Vagina (tissue), 2 donors: Measurements from ENCODE around the gene AGBL1. TPM values are rescaled to one million over a fixed set of nuclear protein-coding genes. Genes with fewer than 3 reads are reported as not detected.

ENCODE experiments used
- DNase-seq, 2 donors: peaks; one replicate each; pipeline ENCODE4 v3.0.0-alpha.2; 2017; ENCODE audit errors: extremely low spot score in 2 of 2
- H3K27ac ChIP-seq: fragments of 200-600 bp; sonication (generic); one replicate; pipeline ENCODE4 v1.5.1; 2019
- H3K27me3 ChIP-seq: fragments of 200-600 bp; sonication (generic); one replicate; pipeline ENCODE4 v1.5.1; 2019
- H3K36me3 ChIP-seq, 2 donors: fragments of 200-600 bp; sonication (generic); one replicate each; pipeline ENCODE4 v1.5.1; 2017 to 2019
- H3K4me1 ChIP-seq: fragments of 200-600 bp; sonication (generic); one replicate; pipeline ENCODE4 v1.5.1; 2019
- H3K4me3 ChIP-seq, 2 donors: fragments of 200-600 bp; sonication (generic); 1 replicate in 1 of 2; 2 replicates in 1 of 2; pipeline ENCODE4 v1.5.1; 2016 to 2019
- H3K9me3 ChIP-seq: fragments of 200-600 bp; sonication (generic); one replicate; pipeline ENCODE4 v1.5.1; 2019
- POLR2A ChIP-seq, 2 donors: fragments of 450-650 bp; IDR thresholded peaks; one replicate each; pipeline ENCODE4 v1.6.1; 2017; ENCODE audit warnings: antibody characterized with exemption in 2 of 2, mild to moderate bottlenecking in 2 of 2, moderate library complexity in 2 of 2
- POLR2AphosphoS5 ChIP-seq, 2 donors: sonication (generic); formaldehyde crosslinking; IDR thresholded peaks; one replicate each; pipeline ENCODE4 v1.9.0; 2017; ENCODE audit warnings: antibody characterized with exemption in 2 of 2, mild to moderate bottlenecking in 2 of 2, low read depth in 1 of 2; ENCODE audit not compliant: insufficient read depth in 1 of 2
- intact Hi-C: fragments of 100-400 bp; cut with DNase I; formaldehyde crosslinking; loops from one replicate; pipeline ENCODE4 v1.15.1; 2023
- total RNA-seq: library from RNA; depleted of rRNA; stranded (reverse); fragments of >200 nt; gene quantifications from one replicate; pipeline ENCODE4 v1.2.3, GENCODE V29; 2016
- TF ChIP-seq, protein P1 (sequence below), 3 experiments: fragments of 450-650 bp in 2 of 3; fragments of 200-600 bp in 1 of 3; sonication (generic) in 1 of 3; IDR thresholded peaks; one replicate each; pipeline ENCODE4 v1.5.1; 2017 to 2019; ENCODE audit warnings: antibody characterized with exemption in 3 of 3, mild to moderate bottlenecking in 2 of 3, moderate library complexity in 2 of 3

The AGBL1 gene
- total RNA-seq, 1 donor from 2014 or later: not detected

DNA sequence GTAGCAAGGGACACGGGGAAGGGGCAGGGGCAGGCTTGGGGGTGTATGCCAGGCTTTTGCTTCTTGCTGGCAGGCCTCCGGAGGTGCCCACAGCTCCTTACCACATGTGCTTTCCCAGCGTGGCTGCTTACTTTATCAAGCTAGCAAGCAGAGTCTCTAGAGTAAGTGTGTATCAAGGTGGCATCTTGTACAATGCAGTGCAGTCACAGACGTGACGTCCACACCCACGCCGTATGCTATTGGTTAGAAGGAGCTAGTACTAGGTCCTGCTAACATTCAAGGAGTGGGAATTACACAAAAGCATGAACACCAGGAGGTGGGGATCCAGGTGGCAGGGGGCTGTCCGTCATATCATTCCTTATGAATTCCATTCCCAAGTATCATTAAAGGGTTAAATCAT, 15.3 kb upstream of the AGBL1 start:
- Histone ChIP-seq H3K4me3 (no peak overlapping the region), H3K9me3 (no peaks in the 10 kb centered on the region), H3K4me1 (no peaks in the 10 kb centered on the region), H3K27me3 (no peaks in the 10 kb centered on the region), H3K27ac (no peak overlapping the region), H3K36me3 (no peaks in the 10 kb centered on the region)
- intact Hi-C loops: no loop called here
- TF ChIP-seq, protein P1, sequence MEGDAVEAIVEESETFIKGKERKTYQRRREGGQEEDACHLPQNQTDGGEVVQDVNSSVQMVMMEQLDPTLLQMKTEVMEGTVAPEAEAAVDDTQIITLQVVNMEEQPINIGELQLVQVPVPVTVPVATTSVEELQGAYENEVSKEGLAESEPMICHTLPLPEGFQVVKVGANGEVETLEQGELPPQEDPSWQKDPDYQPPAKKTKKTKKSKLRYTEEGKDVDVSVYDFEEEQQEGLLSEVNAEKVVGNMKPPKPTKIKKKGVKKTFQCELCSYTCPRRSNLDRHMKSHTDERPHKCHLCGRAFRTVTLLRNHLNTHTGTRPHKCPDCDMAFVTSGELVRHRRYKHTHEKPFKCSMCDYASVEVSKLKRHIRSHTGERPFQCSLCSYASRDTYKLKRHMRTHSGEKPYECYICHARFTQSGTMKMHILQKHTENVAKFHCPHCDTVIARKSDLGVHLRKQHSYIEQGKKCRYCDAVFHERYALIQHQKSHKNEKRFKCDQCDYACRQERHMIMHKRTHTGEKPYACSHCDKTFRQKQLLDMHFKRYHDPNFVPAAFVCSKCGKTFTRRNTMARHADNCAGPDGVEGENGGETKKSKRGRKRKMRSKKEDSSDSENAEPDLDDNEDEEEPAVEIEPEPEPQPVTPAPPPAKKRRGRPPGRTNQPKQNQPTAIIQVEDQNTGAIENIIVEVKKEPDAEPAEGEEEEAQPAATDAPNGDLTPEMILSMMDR (IDR thresholded peaks at IDR 0.05): no peak
- TF ChIP-seq POLR2AphosphoS5 (IDR thresholded peaks at IDR 0.05; ENCODE audit: insufficient read depth in 1 of 2, low read depth in 1 of 2) (no peak), POLR2A (IDR thresholded peaks at IDR 0.05) (no peak)
- no peak for DNase-seq

DNA sequence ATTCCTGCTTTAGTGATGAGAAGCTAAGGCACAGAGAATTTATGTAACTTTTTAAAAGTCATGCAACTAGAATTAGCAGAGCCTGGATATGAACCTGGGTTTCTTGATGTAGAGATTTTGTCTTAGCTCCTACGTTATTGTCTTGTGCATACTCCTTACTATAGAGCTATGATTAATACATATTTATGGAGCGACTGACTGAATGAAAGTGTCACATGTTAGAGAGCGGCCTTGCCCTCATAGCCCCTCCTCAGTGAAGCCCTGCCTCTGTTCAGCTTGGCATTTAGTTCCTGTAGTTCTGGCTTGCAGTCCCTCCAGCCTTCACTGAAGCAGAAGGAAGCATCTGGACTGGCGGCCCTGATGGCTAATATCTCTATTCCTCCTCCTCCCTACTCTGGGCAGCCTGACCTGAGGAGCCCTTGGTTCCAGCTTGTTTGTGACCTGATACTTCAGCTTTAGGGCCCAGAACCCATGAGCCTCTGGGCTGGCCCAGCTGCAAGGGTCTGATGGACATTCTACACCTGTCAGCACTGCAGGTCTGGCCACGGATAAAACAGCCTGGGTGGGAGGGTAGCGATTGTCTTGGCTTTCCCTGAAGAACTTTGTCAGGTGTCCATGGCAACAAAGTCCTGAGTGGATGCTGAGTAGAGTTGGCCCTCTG, 13.4 kb upstream of the AGBL1 start:
- TF ChIP-seq, protein P1 (IDR thresholded peaks at IDR 0.05): no peak
- TF ChIP-seq POLR2AphosphoS5 (IDR thresholded peaks at IDR 0.05; ENCODE audit: insufficient read depth in 1 of 2, low read depth in 1 of 2) (no peak), POLR2A (IDR thresholded peaks at IDR 0.05) (no peak)
- Histone ChIP-seq H3K9me3 (no peaks in the 10 kb centered on the region), H3K27me3 (no peaks in the 10 kb centered on the region), H3K4me1 (no peaks in the 10 kb centered on the region), H3K4me3 (no peak overlapping the region), H3K36me3 (no peaks in the 10 kb centered on the region), H3K27ac (no peak overlapping the region)
- no peak for DNase-seq
- intact Hi-C loops: no loop called here

DNA sequence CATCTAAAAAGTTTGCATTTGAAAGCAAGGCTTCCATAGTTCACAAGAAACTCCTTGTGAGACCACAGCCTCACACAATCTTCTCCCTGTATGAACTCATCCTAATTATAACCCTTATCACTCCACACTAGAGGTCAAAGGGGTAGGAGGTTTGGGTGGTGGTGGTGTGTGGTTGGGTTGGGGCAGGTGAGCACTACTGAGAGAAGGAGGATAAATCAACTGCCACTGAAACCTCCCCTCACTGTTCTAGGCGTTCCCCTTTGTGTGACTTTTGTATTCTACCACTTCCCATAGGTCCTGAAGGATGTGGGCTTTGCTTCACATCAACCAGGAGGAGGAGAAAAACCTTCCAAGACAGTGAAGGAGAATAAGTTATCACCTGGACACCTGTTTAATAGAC, 6.4 kb upstream of the AGBL1 start:
- H3K27me3 ChIP-seq: no peaks in the 10 kb centered on the region
- DNase-seq: no peak
- intact Hi-C loops: no loop called here
- TF ChIP-seq POLR2A (IDR thresholded peaks at IDR 0.05): no peak
- TF ChIP-seq POLR2AphosphoS5 (IDR thresholded peaks at IDR 0.05; ENCODE audit: insufficient read depth in 1 of 2, low read depth in 1 of 2): no peak
- TF ChIP-seq, protein P1 (IDR thresholded peaks at IDR 0.05): no peak
- H3K4me3 ChIP-seq: no peak overlapping the region
- no peaks in the 10 kb centered on the region for H3K36me3 ChIP-seq
- no peaks in the 10 kb centered on the region for H3K4me1 ChIP-seq
- no peaks in the 10 kb centered on the region for H3K9me3 ChIP-seq
- no peak overlapping the region for H3K27ac ChIP-seq

DNA sequence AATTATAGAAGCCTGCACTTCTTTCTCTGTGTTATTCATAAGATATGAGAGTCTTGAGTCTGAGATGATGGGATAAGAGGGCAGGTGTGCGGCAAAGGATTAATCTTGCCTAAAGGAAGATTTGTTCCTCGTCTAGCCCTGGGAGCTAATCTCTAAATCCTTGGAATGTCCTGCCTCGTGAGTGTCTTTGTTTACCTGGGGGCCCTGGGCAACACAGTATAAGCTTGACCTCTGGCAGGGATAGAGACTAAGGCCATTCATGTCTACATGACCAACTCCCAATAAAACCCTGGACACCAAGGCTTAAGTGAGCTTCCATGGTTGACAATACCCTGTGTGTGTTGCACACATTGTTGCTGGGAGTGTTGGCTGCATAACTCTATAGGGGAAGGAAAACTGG, 3.2 kb upstream of the AGBL1 start:
- Histone ChIP-seq H3K4me1 (no peaks in the 10 kb centered on the region), H3K4me3 (no peak overlapping the region), H3K36me3 (no peaks in the 10 kb centered on the region), H3K27ac (no peak overlapping the region), H3K27me3 (no peaks in the 10 kb centered on the region), H3K9me3 (no peaks in the 10 kb centered on the region)
- intact Hi-C loops: no loop called here
- TF ChIP-seq, protein P1 (IDR thresholded peaks at IDR 0.05): no peak
- no peak for TF ChIP-seq POLR2AphosphoS5 (IDR thresholded peaks at IDR 0.05; ENCODE audit: insufficient read depth in 1 of 2, low read depth in 1 of 2)
- TF ChIP-seq POLR2A (IDR thresholded peaks at IDR 0.05): no peak
- no peak for DNase-seq

DNA sequence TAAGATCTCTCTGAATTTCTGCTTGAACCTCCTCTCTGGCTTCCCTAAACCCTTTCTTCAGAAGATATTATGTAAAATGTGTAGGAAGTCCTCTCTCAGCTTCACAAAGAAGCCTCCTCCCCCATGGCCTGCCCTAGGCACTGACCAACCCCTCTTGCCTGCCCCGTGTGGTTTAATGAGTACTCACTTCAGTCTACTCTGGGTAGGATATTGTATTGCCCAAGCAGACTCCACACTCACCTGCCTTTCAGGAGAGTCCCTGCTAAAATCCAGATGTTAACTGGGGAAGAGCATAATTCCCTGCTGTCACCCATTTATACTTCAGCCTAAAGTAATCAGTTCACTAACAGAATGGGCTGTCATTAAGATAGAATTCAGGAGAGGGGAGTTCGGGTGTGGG, 2.6 kb upstream of the AGBL1 start:
- no peak for TF ChIP-seq POLR2A (IDR thresholded peaks at IDR 0.05)
- TF ChIP-seq POLR2AphosphoS5 (IDR thresholded peaks at IDR 0.05; ENCODE audit: insufficient read depth in 1 of 2, low read depth in 1 of 2): no peak
- TF ChIP-seq, protein P1 (IDR thresholded peaks at IDR 0.05): no peak
- Histone ChIP-seq H3K36me3 (no peaks in the 10 kb centered on the region), H3K9me3 (no peaks in the 10 kb centered on the region), H3K27me3 (no peaks in the 10 kb centered on the region), H3K4me1 (no peaks in the 10 kb centered on the region), H3K27ac (no peak overlapping the region), H3K4me3 (no peak overlapping the region)
- DNase-seq: no peak
- intact Hi-C loops: no loop called here
